ENCODE measurements around the gene ASCC1. TPM values are rescaled to one million over a fixed set of nuclear protein-coding genes. Genes with fewer than 3 reads are reported as not detected.
A peak's percentile ranks its signal among the peaks of the same experiment; 100 is the strongest.

The ASCC1 gene
- total and polyA plus RNA-seq, 2 of the 13 experiments (the other 11 are each of a cell fraction or from before 2014, with no cell fraction given) = 21.6 to 30.1 TPM

GRCh38 chr10:72098301-72098835, 117.7 kb downstream of the ASCC1 start (continued):
- TF ChIP-seq, protein P1, sequence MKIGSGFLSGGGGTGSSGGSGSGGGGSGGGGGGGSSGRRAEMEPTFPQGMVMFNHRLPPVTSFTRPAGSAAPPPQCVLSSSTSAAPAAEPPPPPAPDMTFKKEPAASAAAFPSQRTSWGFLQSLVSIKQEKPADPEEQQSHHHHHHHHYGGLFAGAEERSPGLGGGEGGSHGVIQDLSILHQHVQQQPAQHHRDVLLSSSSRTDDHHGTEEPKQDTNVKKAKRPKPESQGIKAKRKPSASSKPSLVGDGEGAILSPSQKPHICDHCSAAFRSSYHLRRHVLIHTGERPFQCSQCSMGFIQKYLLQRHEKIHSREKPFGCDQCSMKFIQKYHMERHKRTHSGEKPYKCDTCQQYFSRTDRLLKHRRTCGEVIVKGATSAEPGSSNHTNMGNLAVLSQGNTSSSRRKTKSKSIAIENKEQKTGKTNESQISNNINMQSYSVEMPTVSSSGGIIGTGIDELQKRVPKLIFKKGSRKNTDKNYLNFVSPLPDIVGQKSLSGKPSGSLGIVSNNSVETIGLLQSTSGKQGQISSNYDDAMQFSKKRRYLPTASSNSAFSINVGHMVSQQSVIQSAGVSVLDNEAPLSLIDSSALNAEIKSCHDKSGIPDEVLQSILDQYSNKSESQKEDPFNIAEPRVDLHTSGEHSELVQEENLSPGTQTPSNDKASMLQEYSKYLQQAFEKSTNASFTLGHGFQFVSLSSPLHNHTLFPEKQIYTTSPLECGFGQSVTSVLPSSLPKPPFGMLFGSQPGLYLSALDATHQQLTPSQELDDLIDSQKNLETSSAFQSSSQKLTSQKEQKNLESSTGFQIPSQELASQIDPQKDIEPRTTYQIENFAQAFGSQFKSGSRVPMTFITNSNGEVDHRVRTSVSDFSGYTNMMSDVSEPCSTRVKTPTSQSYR (CRISPR knock-in tag; IDR thresholded peaks at IDR 0.05; ENCODE audit: borderline replicate concordance) = no peak
- TF ChIP-seq KAT2B (IDR thresholded peaks at IDR 0.05; ENCODE audit: borderline replicate concordance, low read depth, low read length) (no peak), THAP11 (CRISPR knock-in tag; IDR thresholded peaks at IDR 0.05) (peak; percentile 34; the same call in 1 of the 2 replicates), RARA (CRISPR knock-in tag; IDR thresholded peaks at IDR 0.05) (peak; percentile 100), ZNF484 (CRISPR knock-in tag; IDR thresholded peaks at IDR 0.05; ENCODE audit: borderline replicate concordance, low read depth) (no peak), ZKSCAN5 (CRISPR knock-in tag; IDR thresholded peaks at IDR 0.05) (no peak), ZFP1 (CRISPR knock-in tag; IDR thresholded peaks at IDR 0.05) (no peak; the same call in 1 of the 2 replicates), DR1 (CRISPR knock-in tag; IDR thresholded peaks at IDR 0.05) (no peak), ZNF20 (CRISPR knock-in tag; IDR thresholded peaks at IDR 0.05) (no peak), ZSCAN29 (CRISPR knock-in tag; conservative IDR thresholded peaks at IDR 0.05) (peak; percentile 75; the same call in 1 of the 2 replicates), ZNF737 (CRISPR knock-in tag; IDR thresholded peaks at IDR 0.05; ENCODE audit: borderline replicate concordance) (no peak), ZNF558 (CRISPR knock-in tag; IDR thresholded peaks at IDR 0.05; ENCODE audit: borderline replicate concordance) (no peak), ZNF12 (CRISPR knock-in tag; IDR thresholded peaks at IDR 0.05) (no peak)
- TF ChIP-seq, protein P2, sequence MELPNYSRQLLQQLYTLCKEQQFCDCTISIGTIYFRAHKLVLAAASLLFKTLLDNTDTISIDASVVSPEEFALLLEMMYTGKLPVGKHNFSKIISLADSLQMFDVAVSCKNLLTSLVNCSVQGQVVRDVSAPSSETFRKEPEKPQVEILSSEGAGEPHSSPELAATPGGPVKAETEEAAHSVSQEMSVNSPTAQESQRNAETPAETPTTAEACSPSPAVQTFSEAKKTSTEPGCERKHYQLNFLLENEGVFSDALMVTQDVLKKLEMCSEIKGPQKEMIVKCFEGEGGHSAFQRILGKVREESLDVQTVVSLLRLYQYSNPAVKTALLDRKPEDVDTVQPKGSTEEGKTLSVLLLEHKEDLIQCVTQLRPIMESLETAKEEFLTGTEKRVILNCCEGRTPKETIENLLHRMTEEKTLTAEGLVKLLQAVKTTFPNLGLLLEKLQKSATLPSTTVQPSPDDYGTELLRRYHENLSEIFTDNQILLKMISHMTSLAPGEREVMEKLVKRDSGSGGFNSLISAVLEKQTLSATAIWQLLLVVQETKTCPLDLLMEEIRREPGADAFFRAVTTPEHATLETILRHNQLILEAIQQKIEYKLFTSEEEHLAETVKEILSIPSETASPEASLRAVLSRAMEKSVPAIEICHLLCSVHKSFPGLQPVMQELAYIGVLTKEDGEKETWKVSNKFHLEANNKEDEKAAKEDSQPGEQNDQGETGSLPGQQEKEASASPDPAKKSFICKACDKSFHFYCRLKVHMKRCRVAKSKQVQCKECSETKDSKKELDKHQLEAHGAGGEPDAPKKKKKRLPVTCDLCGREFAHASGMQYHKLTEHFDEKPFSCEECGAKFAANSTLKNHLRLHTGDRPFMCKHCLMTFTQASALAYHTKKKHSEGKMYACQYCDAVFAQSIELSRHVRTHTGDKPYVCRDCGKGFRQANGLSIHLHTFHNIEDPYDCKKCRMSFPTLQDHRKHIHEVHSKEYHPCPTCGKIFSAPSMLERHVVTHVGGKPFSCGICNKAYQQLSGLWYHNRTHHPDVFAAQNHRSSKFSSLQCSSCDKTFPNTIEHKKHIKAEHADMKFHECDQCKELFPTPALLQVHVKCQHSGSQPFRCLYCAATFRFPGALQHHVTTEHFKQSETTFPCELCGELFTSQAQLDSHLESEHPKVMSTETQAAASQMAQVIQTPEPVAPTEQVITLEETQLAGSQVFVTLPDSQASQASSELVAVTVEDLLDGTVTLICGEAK (IDR thresholded peaks at IDR 0.05) = no peak
- TF ChIP-seq, protein P2 (CRISPR knock-in tag; IDR thresholded peaks at IDR 0.05) = no peak; the same call in 1 of the 2 replicates
- TF ChIP-seq, protein P3, sequence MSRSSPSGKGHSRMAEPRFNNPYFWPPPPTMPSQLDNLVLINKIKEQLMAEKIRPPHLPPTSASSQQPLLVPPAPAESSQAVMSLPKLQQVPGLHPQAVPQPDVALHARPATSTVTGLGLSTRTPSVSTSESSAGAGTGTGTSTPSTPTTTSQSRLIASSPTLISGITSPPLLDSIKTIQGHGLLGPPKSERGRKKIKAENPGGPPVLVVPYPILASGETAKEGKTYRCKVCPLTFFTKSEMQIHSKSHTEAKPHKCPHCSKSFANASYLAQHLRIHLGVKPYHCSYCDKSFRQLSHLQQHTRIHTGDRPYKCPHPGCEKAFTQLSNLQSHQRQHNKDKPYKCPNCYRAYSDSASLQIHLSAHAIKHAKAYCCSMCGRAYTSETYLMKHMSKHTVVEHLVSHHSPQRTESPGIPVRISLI (CRISPR knock-in tag; IDR thresholded peaks at IDR 0.05; ENCODE audit: borderline replicate concordance) = no peak; the same call in 1 of the 2 replicates
- TF ChIP-seq, protein P4, sequence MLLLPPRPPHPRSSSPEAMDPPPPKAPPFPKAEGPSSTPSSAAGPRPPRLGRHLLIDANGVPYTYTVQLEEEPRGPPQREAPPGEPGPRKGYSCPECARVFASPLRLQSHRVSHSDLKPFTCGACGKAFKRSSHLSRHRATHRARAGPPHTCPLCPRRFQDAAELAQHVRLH (CRISPR knock-in tag; IDR thresholded peaks at IDR 0.05; ENCODE audit: borderline replicate concordance, low read depth) = 0 out of 2 replicates have a peak, but pooled peaks have one; percentile 71

All from HepG2 (cell line).